ENCODE results near the gene CRELD2. TPM values are rescaled to one million over a fixed set of nuclear protein-coding genes. Genes with fewer than 3 reads are reported as not detected.

The CRELD2 gene
- total RNA-seq, 1 experiment from 2014 or later, result 71.8 TPM

GRCh38 chr22:49954991-49955580 lies 36.7 kb downstream of the CRELD2 start:
- no peak overlapping the region for H3K4me3 ChIP-seq
- no peak for DNase-seq
- H3K36me3 ChIP-seq, result no peaks in the 10 kb centered on the region
- H3K9me3 ChIP-seq, result no peaks in the 10 kb centered on the region
- no peaks in the 10 kb centered on the region for H3K27me3 ChIP-seq

GRCh38 chr22:49955581-49956417 lies 37.4 kb downstream of the CRELD2 start:
- Histone ChIP-seq H3K36me3 (no peaks in the 10 kb centered on the region), H3K27me3 (no peaks in the 10 kb centered on the region), H3K9me3 (no peaks in the 10 kb centered on the region), H3K4me3 (no peak overlapping the region)
- DNase-seq, result no peak

GRCh38 chr22:49956418-49956770 lies 38.0 kb downstream of the CRELD2 start:
- H3K27me3 ChIP-seq, result no peaks in the 10 kb centered on the region

GRCh38 chr22:49956914-49957825 lies 38.7 kb downstream of the CRELD2 start:
- Histone ChIP-seq H3K9me3 (no peaks in the 10 kb centered on the region), H3K36me3 (peaks cover 6% of the 10 kb centered on the region), H3K4me3 (no peak overlapping the region), H3K27me3 (no peaks in the 10 kb centered on the region)
- DNase-seq, result peak; percentile 0

More at GRCh38 chr22:49956418-49956770, 38.0 kb downstream of the CRELD2 start:
- peaks cover under 1% of the 10 kb centered on the region for H3K36me3 ChIP-seq
- H3K9me3 ChIP-seq, result no peaks in the 10 kb centered on the region
- no peak overlapping the region for H3K4me3 ChIP-seq
- no peak for DNase-seq

- Histone ChIP-seq H3K9me3 (no peaks in the 10 kb centered on the region), H3K27me3 (no peaks in the 10 kb centered on the region), H3K4me3 (no peak overlapping the region), H3K36me3 (peaks cover 11% of the 10 kb centered on the region)
- no peak for DNase-seq
These were observed 39.5 kb downstream of the CRELD2 start for GRCh38 chr22:49957826-49958365.

DNA sequence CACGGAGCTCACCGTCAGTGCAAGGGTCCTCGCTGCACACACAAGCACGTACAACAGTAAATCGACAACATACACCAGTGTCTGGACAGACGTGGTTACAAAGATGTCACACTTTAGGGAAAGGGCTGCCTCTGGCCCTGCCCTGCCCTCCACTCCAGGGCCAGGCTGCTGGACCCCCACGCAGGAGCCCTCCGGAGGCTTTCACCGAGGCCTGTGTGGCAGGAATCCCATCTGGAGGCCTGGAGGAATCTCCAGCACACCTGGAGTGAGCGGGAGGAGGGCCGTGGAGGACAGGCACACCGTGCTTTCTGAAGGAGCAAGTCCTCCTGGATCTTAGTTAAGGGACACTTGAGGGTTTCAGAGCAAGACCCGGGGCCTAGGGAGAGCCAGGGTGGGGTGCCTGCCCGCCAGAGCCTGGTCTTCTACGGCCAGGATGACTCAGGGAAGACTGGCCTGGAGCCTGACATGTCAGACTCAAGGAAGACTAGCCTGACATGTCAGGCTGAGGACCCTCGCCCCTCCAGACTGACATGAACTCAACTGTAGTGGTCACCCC lies 40.0 kb downstream of the CRELD2 start:
- no peaks in the 10 kb centered on the region for H3K27me3 ChIP-seq
- no peak for DNase-seq
- no peaks in the 10 kb centered on the region for H3K9me3 ChIP-seq
- H3K4me3 ChIP-seq, result no peak overlapping the region
- peaks cover 17% of the 10 kb centered on the region for H3K36me3 ChIP-seq

DNA sequence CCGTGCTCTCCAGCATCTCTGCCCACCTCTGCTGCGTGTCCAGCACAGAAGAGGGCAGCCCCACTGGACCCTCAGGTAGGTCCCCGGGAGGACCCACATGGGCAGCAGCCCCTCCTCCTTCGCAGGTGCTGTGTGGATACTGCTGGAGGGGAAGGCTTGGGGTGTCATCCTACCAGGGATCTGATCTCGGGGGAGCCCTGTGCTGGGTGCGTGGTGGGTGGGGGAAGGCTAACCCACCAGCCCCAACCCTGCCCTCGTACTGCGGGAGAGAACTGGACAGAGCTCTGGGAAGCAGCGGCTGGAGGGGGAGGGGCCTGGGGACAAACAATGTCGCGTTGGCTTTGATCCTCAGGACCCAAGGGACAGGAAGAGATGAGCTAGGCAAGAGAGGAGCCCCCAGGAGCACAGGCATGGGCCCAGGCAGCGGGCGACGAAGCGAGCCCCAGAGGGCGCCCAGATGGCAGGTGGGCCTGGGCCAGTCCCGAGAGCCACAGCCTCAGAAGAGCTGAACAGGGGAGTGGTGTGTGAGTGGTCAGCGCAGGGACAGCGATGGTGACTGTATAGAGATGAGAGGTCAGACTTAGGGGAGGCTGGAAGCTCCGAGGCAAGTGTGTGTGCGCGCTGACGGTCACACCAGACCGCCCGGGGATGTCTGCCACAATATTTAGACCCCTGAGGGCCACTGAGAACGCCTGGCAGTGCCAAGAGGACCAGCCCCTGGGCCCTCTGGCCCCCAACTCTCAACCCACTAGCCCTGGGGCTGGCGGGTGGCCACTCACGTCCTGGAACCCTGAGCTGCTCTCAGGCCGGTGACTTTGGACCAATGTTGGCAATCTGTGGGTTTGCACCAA lies 40.7 kb downstream of the CRELD2 start:
- no peaks in the 10 kb centered on the region for H3K9me3 ChIP-seq
- no peaks in the 10 kb centered on the region for H3K27me3 ChIP-seq
- H3K36me3 ChIP-seq, result peaks cover 24% of the 10 kb centered on the region
- H3K4me3 ChIP-seq, result peak overlapping the region; percentile 72
- no peak for DNase-seq

DNA sequence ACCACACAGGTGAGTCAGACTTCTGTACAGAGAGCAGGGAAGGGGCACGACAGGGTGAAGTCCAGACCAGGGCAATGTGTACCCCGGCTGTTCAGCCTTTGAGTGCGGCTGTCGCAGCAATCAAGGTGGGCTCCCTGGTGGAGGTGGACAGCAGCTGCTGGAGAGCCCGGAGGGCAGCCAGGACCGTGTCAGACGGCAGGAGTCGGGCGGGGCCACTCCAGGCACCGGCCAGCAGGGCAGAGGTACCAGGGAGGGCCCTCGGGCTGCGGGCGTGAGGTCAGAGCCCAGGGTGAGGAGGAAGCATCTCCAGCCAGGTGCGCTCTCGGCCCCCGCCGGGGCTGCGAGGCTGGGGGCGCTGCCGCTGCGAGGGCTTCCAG lies 41.3 kb downstream of the CRELD2 start:
- Histone ChIP-seq H3K36me3 (peaks cover 26% of the 10 kb centered on the region), H3K27me3 (no peaks in the 10 kb centered on the region), H3K9me3 (no peaks in the 10 kb centered on the region), H3K4me3 (peak overlapping the region; percentile 72)
- peak; percentile 56 for DNase-seq

DNA sequence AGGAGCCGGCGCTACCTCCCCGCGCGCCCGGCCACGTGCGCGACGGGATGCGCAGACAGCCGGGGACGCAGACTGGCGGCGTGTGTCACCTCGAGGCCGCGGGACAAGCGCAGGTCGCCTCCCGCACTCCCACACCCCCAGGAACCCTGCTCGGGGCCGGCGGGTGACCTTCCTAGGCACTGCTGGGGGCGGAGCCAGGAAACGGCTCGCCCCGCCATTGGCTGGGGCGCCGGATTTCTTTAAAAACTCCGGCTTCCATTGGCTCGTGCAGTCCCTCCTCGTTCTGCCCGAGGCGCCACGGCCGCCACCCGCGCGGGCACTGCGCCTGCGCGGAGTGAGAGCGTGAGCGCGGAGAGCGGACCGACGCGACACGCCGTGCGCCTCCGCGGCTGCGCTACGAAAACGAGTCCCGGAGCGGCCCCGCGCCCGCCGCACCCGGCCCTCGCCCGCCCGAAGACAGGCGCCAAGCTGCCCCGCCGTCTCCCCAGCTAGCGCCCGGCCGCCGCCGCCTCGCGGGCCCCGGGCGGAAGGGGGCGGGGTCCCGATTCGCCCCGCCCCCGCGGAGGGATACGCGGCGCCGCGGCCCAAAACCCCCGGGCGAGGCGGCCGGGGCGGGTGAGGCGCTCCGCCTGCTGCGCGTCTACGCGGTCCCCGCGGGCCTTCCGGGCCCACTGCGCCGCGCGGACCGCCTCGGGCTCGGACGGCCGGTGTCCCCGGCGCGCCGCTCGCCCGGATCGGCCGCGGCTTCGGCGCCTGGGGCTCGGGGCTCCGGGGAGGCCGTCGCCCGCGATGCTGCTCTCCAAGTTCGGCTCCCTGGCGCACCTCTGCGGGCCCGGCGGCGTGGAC lies 41.9 kb downstream of the CRELD2 start, which contains the start of gene PIM3:
Gene PIM3 (plus strand): TSS at position 614 of the 846 bp plus-strand sequence. CDS start 176 bp downstream, at position 790.
- Histone ChIP-seq H3K27me3 (no peaks in the 10 kb centered on the region), H3K4me3 (peak within 1 kb of the TSS; percentile 72), H3K9me3 (no peaks in the 10 kb centered on the region), H3K36me3 (peaks cover 28% of the 10 kb centered on the region)
- DNase-seq, result peak; percentile 94

GRCh38 chr22:49961005-49961600 lies 42.7 kb downstream of the CRELD2 start:
- peak; percentile 44 for DNase-seq
- Histone ChIP-seq H3K9me3 (no peaks in the 10 kb centered on the region), H3K27me3 (no peaks in the 10 kb centered on the region), H3K36me3 (peaks cover 28% of the 10 kb centered on the region), H3K4me3 (peak overlapping the region; percentile 66)

GRCh38 chr22:49961601-49962011 lies 43.2 kb downstream of the CRELD2 start:
- H3K27me3 ChIP-seq, result no peaks in the 10 kb centered on the region
- H3K9me3 ChIP-seq, result no peaks in the 10 kb centered on the region
- DNase-seq, result no peak
- peak overlapping the region; percentile 66 for H3K4me3 ChIP-seq
- H3K36me3 ChIP-seq, result peaks cover 28% of the 10 kb centered on the region

DNA sequence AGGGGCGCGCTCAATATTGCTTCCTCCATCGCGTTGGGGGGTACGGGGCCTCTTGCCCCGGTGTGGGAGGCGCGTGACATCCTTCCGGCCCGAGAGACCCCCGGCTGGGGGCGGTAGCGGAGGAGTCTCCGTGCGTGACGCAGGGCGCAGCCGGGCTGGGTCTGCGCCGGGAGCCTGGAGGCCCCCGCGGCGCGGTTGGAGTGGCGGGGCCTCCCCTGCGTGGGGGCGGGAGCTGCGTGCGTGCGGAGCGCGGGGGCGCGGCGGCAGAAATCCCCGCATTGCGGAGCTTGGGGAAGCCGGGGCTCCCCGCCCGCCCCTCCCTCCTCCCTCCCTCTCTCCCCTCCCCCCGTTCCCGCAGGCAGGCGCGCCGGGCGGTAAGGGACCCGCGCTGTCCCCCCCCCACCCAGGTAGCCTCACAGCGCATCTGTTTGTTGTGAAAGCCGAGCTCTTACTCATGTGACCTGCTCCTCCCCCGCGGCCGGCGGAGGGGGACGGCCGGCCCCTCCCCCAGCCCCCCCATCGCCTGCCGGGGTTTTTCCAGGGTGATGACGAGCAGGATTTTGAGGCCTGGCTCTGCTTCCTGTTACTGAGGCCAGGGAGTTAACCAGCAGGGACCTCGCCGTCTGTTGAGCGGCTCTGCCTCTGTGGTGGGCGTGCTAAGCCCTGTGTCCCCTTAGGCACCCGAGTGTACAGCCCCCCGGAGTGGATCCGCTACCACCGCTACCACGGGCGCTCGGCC lies 43.7 kb downstream of the CRELD2 start:
- peak; percentile 86 for DNase-seq
- Histone ChIP-seq H3K27me3 (no peaks in the 10 kb centered on the region), H3K4me3 (peak overlapping the region; percentile 66), H3K9me3 (no peaks in the 10 kb centered on the region), H3K36me3 (peaks cover 28% of the 10 kb centered on the region)

DNA sequence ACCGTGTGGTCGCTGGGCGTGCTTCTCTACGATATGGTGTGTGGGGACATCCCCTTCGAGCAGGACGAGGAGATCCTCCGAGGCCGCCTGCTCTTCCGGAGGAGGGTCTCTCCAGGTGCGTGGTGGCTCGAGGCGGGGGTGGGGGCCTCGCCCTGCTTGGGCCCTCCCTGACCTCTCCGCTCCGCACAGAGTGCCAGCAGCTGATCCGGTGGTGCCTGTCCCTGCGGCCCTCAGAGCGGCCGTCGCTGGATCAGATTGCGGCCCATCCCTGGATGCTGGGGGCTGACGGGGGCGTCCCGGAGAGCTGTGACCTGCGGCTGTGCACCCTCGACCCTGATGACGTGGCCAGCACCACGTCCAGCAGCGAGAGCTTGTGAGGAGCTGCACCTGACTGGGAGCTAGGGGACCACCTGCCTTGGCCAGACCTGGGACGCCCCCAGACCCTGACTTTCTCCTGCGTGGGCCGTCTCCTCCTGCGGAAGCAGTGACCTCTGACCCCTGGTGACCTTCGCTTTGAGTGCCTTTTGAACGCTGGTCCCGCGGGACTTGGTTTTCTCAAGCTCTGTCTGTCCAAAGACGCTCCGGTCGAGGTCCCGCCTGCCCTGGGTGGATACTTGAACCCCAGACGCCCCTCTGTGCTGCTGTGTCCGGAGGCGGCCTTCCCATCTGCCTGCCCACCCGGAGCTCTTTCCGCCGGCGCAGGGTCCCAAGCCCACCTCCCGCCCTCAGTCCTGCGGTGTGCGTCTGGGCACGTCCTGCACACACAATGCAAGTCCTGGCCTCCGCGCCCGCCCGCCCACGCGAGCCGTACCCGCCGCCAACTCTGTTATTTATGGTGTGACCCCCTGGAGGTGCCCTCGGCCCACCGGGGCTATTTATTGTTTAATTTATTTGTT lies 44.6 kb downstream of the CRELD2 start:
- no peak for DNase-seq

More for the DNA sequence above, 44.6 kb downstream of the CRELD2 start:
- H3K4me3 ChIP-seq, result peak overlapping the region; percentile 66
- no peaks in the 10 kb centered on the region for H3K9me3 ChIP-seq
- peaks cover 28% of the 10 kb centered on the region for H3K36me3 ChIP-seq
- no peaks in the 10 kb centered on the region for H3K27me3 ChIP-seq
